HG02938 (cell line): ENCODE results near the gene ZNF330.

Experiments used
- ATAC-seq: cut with Tn5 transposase; IDR thresholded peaks from one replicate; pipeline ENCODE4 v1.9.1; 2021; ENCODE audit warnings: mild to moderate bottlenecking, moderate library complexity; ENCODE audit not compliant: unreplicated experiment

ZNF330 gene

DNA sequence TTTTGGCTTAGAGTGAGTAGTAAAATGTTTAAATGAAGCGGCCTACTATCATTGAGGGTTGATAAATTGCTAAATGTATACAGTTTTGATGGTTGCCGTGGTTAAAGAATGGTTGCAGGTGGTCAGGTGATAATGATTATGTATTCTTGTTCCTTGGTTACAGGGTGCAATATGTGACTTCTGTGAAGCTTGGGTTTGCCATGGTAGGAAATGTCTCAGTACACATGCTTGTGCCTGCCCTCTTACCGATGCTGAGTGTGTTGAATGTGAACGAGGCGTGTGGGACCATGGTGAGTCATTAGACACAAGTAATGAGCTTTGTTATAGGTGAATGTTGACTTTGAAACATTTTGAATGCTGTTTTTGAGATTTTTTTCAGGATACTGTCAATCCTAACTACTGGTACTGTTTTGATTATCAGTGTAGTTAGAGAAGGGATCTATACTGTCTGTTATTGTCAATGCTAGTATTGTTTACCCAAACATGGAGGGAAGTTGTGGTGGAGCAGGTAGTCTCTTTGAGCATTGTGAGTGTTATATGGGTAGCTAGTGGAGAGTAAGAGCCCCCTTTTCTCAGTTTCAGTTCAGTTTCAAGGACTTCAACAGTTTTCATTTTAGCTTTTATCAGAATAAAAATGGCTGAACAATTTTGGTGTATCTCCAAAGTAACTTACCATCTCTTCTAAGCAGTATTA lies 8.9 kb downstream of the ZNF330 start:
- ATAC-seq = peak; percentile 92

DNA sequence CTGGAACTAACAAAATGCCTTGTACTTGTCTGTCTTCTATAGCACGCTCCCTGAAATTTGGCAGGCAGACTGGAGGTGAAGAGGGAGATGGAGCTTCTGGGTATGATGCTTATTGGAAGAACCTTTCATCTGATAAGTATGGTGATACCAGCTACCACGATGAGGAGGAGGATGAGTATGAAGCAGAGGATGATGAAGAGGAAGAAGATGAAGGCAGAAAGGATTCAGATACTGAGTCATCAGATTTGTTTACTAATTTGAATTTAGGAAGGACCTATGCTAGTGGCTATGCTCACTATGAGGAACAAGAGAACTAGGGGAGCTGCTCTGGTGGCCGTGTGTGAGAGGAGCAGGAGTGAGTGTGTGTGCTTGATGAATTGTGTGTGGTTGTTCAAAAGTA lies 13.0 kb downstream of the ZNF330 start:
- no peak for ATAC-seq

- ATAC-seq = no peak
These were observed 17.5 kb downstream of the ZNF330 start for GRCh38 chr4:141238186-141238585.

DNA sequence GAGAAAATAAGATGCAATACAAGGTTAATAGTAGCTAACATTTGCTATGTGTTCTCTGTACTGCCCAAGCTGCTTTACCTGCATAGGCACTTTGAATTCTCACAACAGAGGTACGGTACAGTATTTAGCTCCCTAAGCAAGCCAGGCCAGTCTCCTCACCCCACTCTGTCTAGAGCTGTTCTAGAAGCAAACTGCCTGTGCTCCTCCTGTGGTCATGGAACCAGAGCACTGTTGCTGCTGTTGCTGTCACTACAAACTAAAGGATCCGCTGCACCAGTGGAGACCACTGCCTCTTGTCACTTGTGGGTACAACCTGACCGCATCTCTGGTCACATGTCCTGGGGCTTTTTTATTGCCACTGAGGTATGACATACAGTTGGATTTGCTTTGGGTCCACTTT lies 19.6 kb downstream of the ZNF330 start:
- no peak for ATAC-seq

GRCh38 chr4:141240671-141241070 lies 20.0 kb downstream of the ZNF330 start:
- no peak for ATAC-seq

GRCh38 chr4:141241986-141242385 lies 21.3 kb downstream of the ZNF330 start:
- no peak for ATAC-seq

DNA sequence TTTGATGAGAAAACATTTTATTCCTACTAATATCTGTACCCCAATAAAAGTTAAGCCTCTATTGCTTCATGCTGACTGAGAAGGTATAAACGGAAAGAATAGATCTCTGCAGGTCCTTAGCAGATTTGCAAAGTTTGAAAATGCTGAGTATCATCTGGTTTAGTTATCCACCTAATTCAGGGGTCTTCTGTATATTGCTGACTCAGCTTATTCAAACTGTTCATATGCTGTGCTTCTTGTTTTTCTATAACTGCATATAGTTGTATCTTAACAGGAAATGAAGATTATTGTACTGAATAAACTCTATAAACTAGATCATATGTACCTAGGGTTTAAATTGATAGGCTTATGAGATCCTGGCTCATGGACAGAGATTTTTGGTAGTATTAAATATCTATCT lies 23.7 kb downstream of the ZNF330 start:
- ATAC-seq = no peak

- ATAC-seq = no peak
These were observed 25.5 kb downstream of the ZNF330 start for GRCh38 chr4:141246243-141246642.

- no peak for ATAC-seq
These were observed 26.2 kb downstream of the ZNF330 start for GRCh38 chr4:141246683-141247429.

DNA sequence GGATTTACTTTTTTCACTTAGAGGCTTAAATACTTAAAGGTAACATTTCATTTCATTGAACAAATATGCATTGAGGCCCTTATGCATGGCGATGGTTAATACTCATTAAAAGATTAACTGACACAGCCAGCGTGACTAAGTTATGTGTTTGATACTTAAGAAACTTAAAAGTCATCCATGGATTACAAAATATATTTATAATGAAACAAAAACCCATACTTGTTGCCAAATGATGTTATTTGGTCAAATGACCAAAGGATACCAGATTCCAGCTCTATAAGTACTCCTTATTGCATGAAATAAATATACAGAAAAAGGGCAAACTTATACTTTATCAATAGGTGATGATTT lies 26.7 kb downstream of the ZNF330 start:
- no peak for ATAC-seq

- ATAC-seq = no peak
These were observed 27.3 kb downstream of the ZNF330 start for GRCh38 chr4:141248029-141248428.

DNA sequence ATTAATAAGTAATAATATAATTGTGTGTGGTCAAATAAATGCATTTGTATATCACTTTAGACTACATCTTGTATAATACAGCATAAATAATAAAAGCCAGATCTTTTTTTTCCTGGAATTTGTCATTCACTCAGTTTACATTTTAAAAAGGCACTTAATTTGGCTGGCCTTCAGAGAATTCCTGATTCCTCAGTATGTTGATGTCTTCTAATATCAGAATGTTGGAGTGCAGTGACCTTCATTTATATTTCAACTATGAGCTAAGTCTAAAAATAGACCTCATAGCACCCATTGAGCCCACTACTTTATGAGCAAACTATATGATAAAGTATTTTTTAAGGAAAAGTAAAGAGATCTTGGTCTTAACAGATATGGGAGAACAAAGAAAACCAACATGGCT lies 27.8 kb downstream of the ZNF330 start:
- ATAC-seq = no peak

GRCh38 chr4:141254326-141254725 lies 33.6 kb downstream of the ZNF330 start:
- no peak for ATAC-seq

GRCh38 chr4:141255016-141255415 lies 34.3 kb downstream of the ZNF330 start:
- no peak for ATAC-seq

DNA sequence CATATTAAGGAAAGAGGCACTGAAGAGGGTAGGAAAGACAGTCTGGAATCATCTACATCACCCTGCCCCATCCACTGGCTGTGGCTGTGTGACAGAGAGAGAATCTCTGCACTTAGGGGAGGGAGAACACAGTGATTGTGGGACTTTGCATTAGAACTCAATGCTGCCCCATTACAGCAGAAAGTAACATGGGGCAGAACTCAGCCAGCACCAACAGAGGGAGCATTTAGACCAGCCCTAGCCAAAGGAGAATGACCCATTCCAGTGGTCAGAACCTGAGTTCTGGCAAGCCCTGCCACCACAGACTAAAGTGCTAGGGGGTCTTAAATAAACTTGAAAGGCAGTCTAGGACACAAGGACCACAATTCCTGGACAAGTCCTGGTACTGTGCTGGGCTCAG lies 37.9 kb downstream of the ZNF330 start:
- no peak for ATAC-seq

DNA sequence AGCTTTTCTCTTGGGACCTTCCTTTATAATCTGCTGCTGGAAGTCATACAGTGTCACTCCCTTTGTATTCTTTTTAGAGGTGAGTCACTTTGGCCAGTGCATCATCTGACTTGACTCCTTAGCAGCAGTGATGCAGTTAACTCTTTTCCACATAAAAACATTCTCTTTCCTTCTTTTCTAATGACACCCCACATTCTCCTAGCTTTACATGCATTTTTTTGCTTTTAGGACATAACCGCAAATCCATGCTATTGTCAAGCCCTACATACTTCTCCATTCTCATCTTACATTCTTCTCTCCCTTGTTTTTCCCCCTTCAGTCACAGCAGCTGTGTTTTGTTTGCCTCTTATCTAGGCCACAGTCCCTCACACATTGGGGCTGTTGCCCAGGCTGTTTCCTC lies 55.1 kb downstream of the ZNF330 start:
- no peak for ATAC-seq

- no peak for ATAC-seq
These were observed 62.5 kb downstream of the ZNF330 start for GRCh38 chr4:141283152-141283551.

GRCh38 chr4:141283563-141283962 lies 62.9 kb downstream of the ZNF330 start:
- ATAC-seq = no peak
